ENCODE measurements around the gene ONECUT2. TPM values are rescaled to one million over a fixed set of nuclear protein-coding genes. Genes with fewer than 3 reads are reported as not detected.
"Not testable (repeated sequence)": the region's sequence is repeated elsewhere in the genome, so short reads cannot be mapped to it uniquely, and the experiment has no call there.

ONECUT2 gene
- total RNA-seq, 2 experiments from 2014 or later = not detected

DNA sequence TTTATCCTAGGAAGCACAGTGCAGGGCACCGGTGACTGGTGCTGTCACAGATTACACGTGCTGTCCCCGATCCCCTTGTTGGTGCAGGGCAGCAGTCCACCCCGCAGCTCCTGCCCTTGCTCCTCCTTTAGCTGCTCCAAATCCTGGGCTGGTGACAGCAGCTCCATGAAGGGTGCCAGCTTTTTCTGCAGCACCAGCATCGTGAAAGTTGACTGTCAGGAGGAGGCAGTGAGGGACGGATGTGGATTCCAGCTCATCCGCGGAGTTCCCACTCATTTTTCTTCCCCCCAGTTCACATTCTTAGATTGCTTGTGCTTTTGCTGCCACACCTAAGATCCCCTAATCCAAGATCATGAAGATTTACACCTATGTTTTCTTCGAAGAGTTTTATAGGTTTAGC is 67.5 kb downstream of the ONECUT2 start:
- H3K9me3 Mint-ChIP-seq = no peaks in the 10 kb centered on the region
- no peaks in the 10 kb centered on the region for H3K4me1 Mint-ChIP-seq (ENCODE audit: low read depth)
- ChIA-PET POLR2A (no interaction called here), CTCF (no interaction called here)
- H3K27me3 Mint-ChIP-seq = peaks cover 22% of the 10 kb centered on the region
- no peaks in the 10 kb centered on the region for H3K36me3 Mint-ChIP-seq (ENCODE audit: low read depth)
- no peak overlapping the region for H3K4me3 Mint-ChIP-seq
- no peak for ATAC-seq
- no peak overlapping the region for H3K27ac Mint-ChIP-seq
- intact Hi-C loops (cut with micrococcal nuclease) = no loop called here
- DNase-seq = no peak
- TF ChIP-seq, protein P1, sequence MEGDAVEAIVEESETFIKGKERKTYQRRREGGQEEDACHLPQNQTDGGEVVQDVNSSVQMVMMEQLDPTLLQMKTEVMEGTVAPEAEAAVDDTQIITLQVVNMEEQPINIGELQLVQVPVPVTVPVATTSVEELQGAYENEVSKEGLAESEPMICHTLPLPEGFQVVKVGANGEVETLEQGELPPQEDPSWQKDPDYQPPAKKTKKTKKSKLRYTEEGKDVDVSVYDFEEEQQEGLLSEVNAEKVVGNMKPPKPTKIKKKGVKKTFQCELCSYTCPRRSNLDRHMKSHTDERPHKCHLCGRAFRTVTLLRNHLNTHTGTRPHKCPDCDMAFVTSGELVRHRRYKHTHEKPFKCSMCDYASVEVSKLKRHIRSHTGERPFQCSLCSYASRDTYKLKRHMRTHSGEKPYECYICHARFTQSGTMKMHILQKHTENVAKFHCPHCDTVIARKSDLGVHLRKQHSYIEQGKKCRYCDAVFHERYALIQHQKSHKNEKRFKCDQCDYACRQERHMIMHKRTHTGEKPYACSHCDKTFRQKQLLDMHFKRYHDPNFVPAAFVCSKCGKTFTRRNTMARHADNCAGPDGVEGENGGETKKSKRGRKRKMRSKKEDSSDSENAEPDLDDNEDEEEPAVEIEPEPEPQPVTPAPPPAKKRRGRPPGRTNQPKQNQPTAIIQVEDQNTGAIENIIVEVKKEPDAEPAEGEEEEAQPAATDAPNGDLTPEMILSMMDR (IDR thresholded peaks at IDR 0.05) = no peak

DNA sequence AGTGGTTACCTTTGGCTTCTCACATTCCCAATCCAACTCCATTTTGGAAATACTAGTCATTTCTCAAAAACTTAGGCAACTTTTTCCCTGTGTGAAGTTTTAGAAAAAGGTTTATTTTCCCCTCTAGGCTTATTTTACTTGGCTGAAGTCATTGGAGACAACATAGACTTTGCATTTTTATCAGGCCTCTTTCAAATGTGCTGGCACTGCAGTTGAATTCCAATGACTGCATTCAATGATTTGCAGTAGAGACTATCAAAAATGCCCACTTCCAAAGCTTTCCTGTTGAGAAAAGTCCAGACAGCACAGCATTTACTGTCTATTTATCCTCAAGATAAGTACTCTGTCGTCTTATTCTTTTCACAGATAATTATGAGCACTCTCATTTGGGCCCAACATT is 70.1 kb downstream of the ONECUT2 start:
- Mint-ChIP-seq H3K27ac (no peak overlapping the region), H3K4me3 (no peak overlapping the region), H3K4me1 (ENCODE audit: low read depth) (no peaks in the 10 kb centered on the region), H3K27me3 (peaks cover 28% of the 10 kb centered on the region), H3K36me3 (ENCODE audit: low read depth) (no peaks in the 10 kb centered on the region), H3K9me3 (no peaks in the 10 kb centered on the region)
- ATAC-seq (no peak), DNase-seq (no peak)
- CTCF ChIA-PET = no interaction called here
- TF ChIP-seq, protein P1 (IDR thresholded peaks at IDR 0.05) = no peak
- POLR2A ChIA-PET = no interaction called here
- intact Hi-C loops (cut with micrococcal nuclease) = no loop called here

DNA sequence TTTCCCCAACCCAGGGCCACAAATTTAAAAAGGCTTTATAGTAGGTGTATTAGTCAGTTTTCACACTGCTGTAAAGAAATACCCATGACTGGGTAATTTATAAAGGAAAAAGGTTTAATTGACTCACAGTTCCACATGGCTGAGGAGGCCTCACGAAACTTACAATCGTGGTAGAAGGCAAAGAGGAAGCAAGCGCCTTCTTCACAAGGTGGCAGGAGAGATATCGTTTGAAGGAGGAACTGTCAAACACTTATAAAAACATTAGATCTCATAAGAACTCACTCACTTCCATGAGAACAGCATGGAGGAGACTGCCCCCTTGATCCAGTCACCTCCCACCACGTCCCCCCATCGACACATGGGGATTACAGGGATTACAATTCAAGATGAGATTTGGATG is 80.9 kb downstream of the ONECUT2 start:
- ChIA-PET CTCF (no interaction called here), POLR2A (interaction anchor here (0.7 kb wide), 1 partner anchor 118 kb away, joined by 3 read pairs; no protein-coding TSS in a partner anchor)
- Mint-ChIP-seq H3K4me3 (no peak overlapping the region), H3K4me1 (ENCODE audit: low read depth) (no peaks in the 10 kb centered on the region), H3K9me3 (no peaks in the 10 kb centered on the region), H3K27me3 (peaks cover 16% of the 10 kb centered on the region), H3K27ac (no peak overlapping the region), H3K36me3 (ENCODE audit: low read depth) (no peaks in the 10 kb centered on the region)
- DNase-seq (no peak), ATAC-seq (no peak)
- TF ChIP-seq, protein P1 (IDR thresholded peaks at IDR 0.05) = no peak
- intact Hi-C loops (cut with micrococcal nuclease) = no loop called here

DNA sequence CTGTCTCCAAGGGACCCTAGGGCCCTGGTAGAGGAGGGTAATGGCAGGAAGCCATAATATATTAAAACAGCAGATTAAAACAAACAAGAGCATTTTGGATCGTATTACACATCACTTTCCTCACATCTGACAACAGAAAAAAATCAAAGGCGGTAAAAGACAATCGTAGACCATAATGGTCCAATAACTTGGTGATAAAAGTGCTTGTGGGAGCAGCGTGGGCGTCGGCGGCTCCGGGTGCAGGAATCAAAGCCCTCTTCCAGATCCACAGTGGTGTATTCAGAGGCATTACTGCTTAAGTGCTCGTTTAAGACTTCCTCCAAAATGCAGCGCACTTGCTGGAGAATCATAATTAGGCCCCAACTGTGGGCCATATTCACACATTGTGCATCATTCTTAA is 83.4 kb downstream of the ONECUT2 start:
- H3K4me3 Mint-ChIP-seq = no peak overlapping the region
- intact Hi-C loops (cut with micrococcal nuclease) = no loop called here
- no peaks in the 10 kb centered on the region for H3K36me3 Mint-ChIP-seq (ENCODE audit: low read depth)
- H3K27me3 Mint-ChIP-seq = peaks cover 17% of the 10 kb centered on the region
- ChIA-PET POLR2A (no interaction called here), CTCF (no interaction called here)
- H3K9me3 Mint-ChIP-seq = no peaks in the 10 kb centered on the region
- ATAC-seq = no peak
- DNase-seq = no peak
- no peak overlapping the region for H3K27ac Mint-ChIP-seq
- no peaks in the 10 kb centered on the region for H3K4me1 Mint-ChIP-seq (ENCODE audit: low read depth)
- TF ChIP-seq, protein P1 (IDR thresholded peaks at IDR 0.05) = no peak

DNA sequence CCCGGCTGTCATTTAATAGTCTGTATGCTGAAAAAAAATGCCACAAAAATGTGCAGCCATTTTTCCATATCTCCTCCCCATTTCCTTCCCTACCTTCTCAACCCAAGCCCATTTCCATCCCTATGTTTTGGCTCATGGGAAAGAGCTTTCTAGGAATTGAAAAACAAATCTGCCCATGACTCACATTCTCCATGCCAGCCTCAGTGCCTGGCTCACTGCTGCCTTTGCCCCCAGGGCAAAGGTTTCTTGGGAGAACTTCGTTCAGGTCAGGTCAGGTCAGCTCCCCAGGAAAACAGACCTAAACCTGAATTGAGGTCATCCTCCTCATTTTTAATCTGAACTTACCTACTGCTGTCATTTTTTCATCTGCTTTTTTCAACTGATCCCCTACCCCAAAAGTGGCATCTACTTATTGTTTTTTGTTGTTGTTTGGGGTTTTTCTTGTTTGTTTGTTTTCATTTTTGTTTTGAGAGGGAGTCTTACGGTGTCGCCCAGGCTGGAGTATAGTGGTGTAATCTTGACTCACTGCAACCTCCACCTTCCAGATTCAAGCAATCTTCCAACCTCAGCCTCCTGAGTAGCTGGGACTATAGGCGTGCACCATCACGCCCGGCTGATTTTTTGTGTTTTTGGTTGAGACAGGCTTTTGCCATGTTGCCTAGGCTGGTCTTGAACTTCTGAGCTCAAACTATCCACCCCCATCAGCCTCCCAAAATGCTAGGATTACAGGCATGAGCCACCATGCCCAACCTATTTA is 84.7 kb downstream of the ONECUT2 start:
- Mint-ChIP-seq H3K4me1 (ENCODE audit: low read depth) (no peaks in the 10 kb centered on the region), H3K36me3 (ENCODE audit: low read depth) (no peaks in the 10 kb centered on the region), H3K27me3 (peaks cover 13% of the 10 kb centered on the region), H3K9me3 (no peaks in the 10 kb centered on the region), H3K27ac (no peak overlapping the region), H3K4me3 (no peak overlapping the region)
- DNase-seq (no peak), ATAC-seq (no peak)
- intact Hi-C loops (cut with micrococcal nuclease) = no loop called here
- POLR2A ChIA-PET = no interaction called here
- CTCF ChIA-PET = no interaction called here
- TF ChIP-seq, protein P1 (IDR thresholded peaks at IDR 0.05) = no peak

DNA sequence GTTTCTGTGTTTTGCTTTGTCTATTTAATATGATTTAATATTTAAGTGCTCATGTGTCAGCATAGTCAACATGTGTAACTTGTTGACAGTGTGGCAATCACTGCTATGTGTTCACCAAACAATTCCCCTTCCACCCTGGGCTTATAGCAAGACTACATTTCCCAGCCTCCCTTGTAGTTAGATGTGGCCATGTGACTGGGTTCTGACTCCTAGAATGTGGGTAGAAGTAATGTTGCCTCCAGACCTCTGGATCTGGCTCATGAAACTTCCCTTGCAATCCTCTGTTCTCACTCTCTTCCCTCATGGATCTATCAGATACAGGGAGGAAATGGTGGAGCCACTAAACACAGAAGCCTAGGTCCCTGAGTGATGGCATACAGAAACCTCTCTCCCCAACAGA is 87.2 kb downstream of the ONECUT2 start:
- H3K9me3 Mint-ChIP-seq; DNase-seq; H3K27ac Mint-ChIP-seq; H3K36me3 Mint-ChIP-seq (ENCODE audit: low read depth); H3K27me3 Mint-ChIP-seq; intact Hi-C loops (cut with micrococcal nuclease); CTCF ChIA-PET; H3K4me3 Mint-ChIP-seq; POLR2A ChIA-PET; H3K4me1 Mint-ChIP-seq (ENCODE audit: low read depth); ATAC-seq: not testable (repeated sequence)
